K562 (cell line): ENCODE results near the gene PSMA5. TPM values are rescaled to one million over a fixed set of nuclear protein-coding genes. Genes with fewer than 3 reads are reported as not detected.

Source experiments
- ATAC-seq: fragments of 200-7000 bp; cut with Tn5 transposase; 3 replicates; pipeline ENCODE4 v1.9.1; 2020; ENCODE audit warnings: moderate library complexity
- BruUV-seq: library from RNA; stranded (reverse); fragments of 400-500 nt; replicated peaks from 2 replicates; lab custom pipeline; 2021; lab: Mats Ljungman, UMichigan
- CTCF ChIA-PET: fragments of 300-600 bp; formaldehyde crosslinking; extraction: SDS; loops from one replicate; lab custom pipeline; 2021; ENCODE audit warnings: low intra/inter-chr PET ratio; lab: Yijun Ruan, JAX
- POLR2A ChIA-PET: fragments of 300-600, 350-650 bp; sonication (Branson Sonifier 250); formaldehyde crosslinking; extraction: SDS; loops from one replicate; lab custom pipeline; 2021; ENCODE audit warnings: antibody characterized with exemption, inconsistent platforms; lab: Yijun Ruan, JAX
- DNase-seq, 4 experiments: peaks; one replicate each; pipeline versions ENCODE4 v3.0.0 to v3.0.0-alpha.2; 2011 to 2018; ENCODE audit warnings: low spot score in 3 of 4, mixed read lengths in 3 of 4; ENCODE audit errors: extremely low read depth in 1 of 4
- FAIRE-seq: peaks from 2 replicates; lab custom pipeline; 2011; peaks lifted over from hg19 to GRCh38; lab: Jason Lieb, UNC
- H2AFZ ChIP-seq: 2 replicates; pipeline ENCODE4 v1.6.0; 2011; ENCODE audit warnings: low read depth, low read length, control low read depth, inconsistent platforms
- H3K27ac ChIP-seq: fragments of 200-600 bp; 3 replicates; pipeline ENCODE4 v1.8.0; 2011; ENCODE audit warnings: low read depth, mild to moderate bottlenecking, control low read depth, inconsistent platforms, low read length, moderate library complexity, mixed read lengths; ENCODE audit errors: extremely low read depth
- H3K27me3 ChIP-seq, 2 experiments: fragments of 300-600 bp in 1 of 2; 2 replicates in 1 of 2; 3 replicates in 1 of 2; pipeline versions ENCODE4 v1.6.0 to v1.8.0; 2011; ENCODE audit warnings: inconsistent platforms in 2 of 2, low read length in 2 of 2, mild to moderate bottlenecking in 1 of 2, mixed read lengths in 1 of 2, moderate library complexity in 1 of 2; ENCODE audit not compliant: control insufficient read depth in 2 of 2, insufficient read depth in 2 of 2
- H3K36me3 ChIP-seq: fragments of 300-600 bp; 3 replicates; pipeline ENCODE4 v1.8.0; 2011; ENCODE audit warnings: mild to moderate bottlenecking, low read length, inconsistent platforms; ENCODE audit not compliant: control insufficient read depth, insufficient read depth
- H3K4me1 ChIP-seq, 2 experiments: fragments of 200-600 bp in 1 of 2; replicated peaks in 1 of 2; 2 replicates in 1 of 2; 3 replicates in 1 of 2; pipeline versions ENCODE4 v1.5.1 to v1.8.0; 2011; ENCODE audit warnings: inconsistent platforms in 2 of 2, low read length in 2 of 2, mild to moderate bottlenecking in 1 of 2, mixed read lengths in 1 of 2, moderate library complexity in 1 of 2; ENCODE audit not compliant: control insufficient read depth in 2 of 2, insufficient read depth in 2 of 2
- H3K4me2 ChIP-seq: 2 replicates; pipeline ENCODE4 v1.6.1; 2011; ENCODE audit warnings: low read length, control low read depth, inconsistent platforms, mixed read lengths; ENCODE audit not compliant: insufficient read depth
- H3K4me3 ChIP-seq: fragments of 200-600 bp; sonication (generic), shearing (Covaris generic); 2 replicates; pipeline ENCODE4 v1.5.1; 2016; ENCODE audit warnings: control low read depth, inconsistent platforms
- H3K79me2 ChIP-seq: fragments of 200-600 bp; 3 replicates; pipeline ENCODE4 v1.8.0; 2011; ENCODE audit warnings: low read length, inconsistent platforms; ENCODE audit not compliant: control insufficient read depth, insufficient read depth
- H3K9ac ChIP-seq, 2 experiments: 2 replicates each; pipeline versions ENCODE4 v1.6.0 to v1.6.1; 2011; ENCODE audit warnings: low read depth in 2 of 2, low read length in 2 of 2, control low read depth in 1 of 2, inconsistent platforms in 1 of 2, mild to moderate bottlenecking in 1 of 2, mixed read lengths in 1 of 2; ENCODE audit not compliant: insufficient read depth in 1 of 2
- H3K9me1 ChIP-seq: one replicate; pipeline ENCODE4 v1.6.0; 2011; ENCODE audit warnings: inconsistent platforms, mild to moderate bottlenecking, low read length, moderate library complexity; ENCODE audit not compliant: control insufficient read depth, insufficient read depth
- H3K9me3 ChIP-seq: replicated peaks from 2 replicates; pipeline ENCODE4 v1.5.1; 2011; ENCODE audit warnings: low read depth, low read length, inconsistent platforms; ENCODE audit not compliant: control insufficient read depth, insufficient read depth
- H4K20me1 ChIP-seq: replicated peaks from 2 replicates; pipeline ENCODE4 v1.6.1; 2011; ENCODE audit warnings: low read length, inconsistent platforms, mixed read lengths; ENCODE audit not compliant: control insufficient read depth, insufficient read depth
- ELK3 ChIP-seq: fragments of 450-650 bp; formaldehyde crosslinking; IDR thresholded peaks from 2 replicates; pipeline ENCODE4 v1.4.0; 2020; ENCODE audit warnings: mild to moderate bottlenecking
- PYGO2 ChIP-seq: fragments of 450-650 bp; IDR thresholded peaks from 2 replicates; pipeline ENCODE4 v1.6.1; 2016; ENCODE audit warnings: mild to moderate bottlenecking, missing genetic modification characterization, moderate library complexity, missing compliant biosample characterization
- RAD51 ChIP-seq: fragments of 450-650 bp; IDR thresholded peaks from 2 replicates; pipeline ENCODE4 v1.7.1; 2016; ENCODE audit warnings: low read depth, mild to moderate bottlenecking, borderline replicate concordance
- TRIM24 ChIP-seq, 2 experiments: fragments of 450-650 bp; IDR thresholded peaks; 2 replicates each; pipeline ENCODE4 v1.6.1; 2016
- TRIM28 ChIP-seq: fragments of 450-650 bp; IDR thresholded peaks from 2 replicates; pipeline ENCODE4 v1.6.1; 2017
- TSC22D4 ChIP-seq: fragments of 450-650 bp; IDR thresholded peaks from 2 replicates; pipeline ENCODE4 v1.6.1; 2016; ENCODE audit warnings: missing genetic modification characterization, missing biosample characterization, control low read depth
- WHSC1 ChIP-seq: IDR thresholded peaks from one replicate; pipeline ENCODE4 v1.6.1; 2012; ENCODE audit warnings: low read length, control low read depth, inconsistent platforms
- ZNF212 ChIP-seq: fragments of 450-650 bp; formaldehyde crosslinking; IDR thresholded peaks from 2 replicates; pipeline ENCODE4 v1.4.0; 2020; ENCODE audit warnings: mild to moderate bottlenecking
- WGBS: fragments of 100-300 bp; shearing (Covaris generic); methylation state at CpG from one replicate; pipeline ENCODE4 v1.1.6; 2016; ENCODE audit warnings: low coverage, mixed read lengths; ENCODE audit not compliant: insufficient coverage; ENCODE audit errors: missing lambda C conversion rate; 5-methylcytosine and 5-hydroxymethylcytosine counted together
- in situ Hi-C: fragments of 300-500 bp; cut with MboI; formaldehyde crosslinking; loops from 4 replicates; pipeline ENCODE4 v1.15.0; 2018; ENCODE audit warnings: inconsistent platforms, mixed read lengths
- intact Hi-C: fragments of 100-400 bp; cut with micrococcal nuclease; formaldehyde crosslinking; loops from 2 replicates; pipeline ENCODE4 v1.14.2; 2022
- polyA plus RNA-seq, 8 experiments: library from polyadenylated mRNA; depleted of rRNA in 4 of 8; stranded (reverse) in 5 of 8; unstranded in 3 of 8; fragments of >200 nt; fragmentation: Nextera tagmentation in 2 of 8; fragmentation: Illumina TruSeq in 1 of 8; extraction: Ambion mirVana in 2 of 8; extraction: Trizol in 1 of 8; gene quantifications; 2 replicates each; pipeline versions ENCODE4 v1.2.1 to v1.2.3, GENCODE V29; 2011 to 2014; ENCODE audit warnings: inconsistent platforms in 1 of 8, missing spikeins in 1 of 8
- total RNA-seq, 7 experiments: library from RNA; depleted of rRNA in 6 of 7; stranded (reverse); fragments of >200 nt in 6 of 7; fragmentation: Illumina TruSeq in 2 of 7; extraction: Trizol in 2 of 7; gene quantifications; 2 replicates each; pipeline versions ENCODE4 v1.2.1 to v1.2.3, GENCODE V29; 2011 to 2021; ENCODE audit warnings: low replicate concordance in 1 of 7
- TF ChIP-seq, protein P1 (sequence below): IDR thresholded peaks from 2 replicates; pipeline ENCODE4 v1.6.1; 2012; ENCODE audit warnings: low read depth, low read length, improper control_type of control experiment, borderline replicate concordance

Gene PSMA5
- total and polyA plus RNA-seq, 9 of the 15 experiments (the other 6 are each of a cell fraction or from before 2014, with no cell fraction given), result 82.6 to 542 (median 287) TPM

- TF ChIP-seq ELK3 (CRISPR knock-in tag) (no peak), RAD51 (no peak), ZNF212 (no peak), TSC22D4 (tag) (no peak), PYGO2 (tag) (no peak)
- TF ChIP-seq, protein P1, sequence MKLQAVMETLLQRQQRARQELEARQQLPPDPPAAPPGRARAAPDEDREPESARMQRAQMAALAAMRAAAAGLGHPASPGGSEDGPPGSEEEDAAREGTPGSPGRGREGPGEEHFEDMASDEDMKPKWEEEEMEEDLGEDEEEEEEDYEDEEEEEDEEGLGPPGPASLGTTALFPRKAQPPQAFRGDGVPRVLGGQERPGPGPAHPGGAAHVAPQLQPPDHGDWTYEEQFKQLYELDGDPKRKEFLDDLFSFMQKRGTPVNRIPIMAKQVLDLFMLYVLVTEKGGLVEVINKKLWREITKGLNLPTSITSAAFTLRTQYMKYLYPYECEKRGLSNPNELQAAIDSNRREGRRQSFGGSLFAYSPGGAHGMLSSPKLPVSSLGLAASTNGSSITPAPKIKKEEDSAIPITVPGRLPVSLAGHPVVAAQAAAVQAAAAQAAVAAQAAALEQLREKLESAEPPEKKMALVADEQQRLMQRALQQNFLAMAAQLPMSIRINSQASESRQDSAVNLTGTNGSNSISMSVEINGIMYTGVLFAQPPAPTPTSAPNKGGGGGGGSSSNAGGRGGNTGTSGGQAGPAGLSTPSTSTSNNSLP, result no peak
These were observed 71.3 kb downstream of the PSMA5 start (continued) for GRCh38 chr1:109354929-109355328.

DNA sequence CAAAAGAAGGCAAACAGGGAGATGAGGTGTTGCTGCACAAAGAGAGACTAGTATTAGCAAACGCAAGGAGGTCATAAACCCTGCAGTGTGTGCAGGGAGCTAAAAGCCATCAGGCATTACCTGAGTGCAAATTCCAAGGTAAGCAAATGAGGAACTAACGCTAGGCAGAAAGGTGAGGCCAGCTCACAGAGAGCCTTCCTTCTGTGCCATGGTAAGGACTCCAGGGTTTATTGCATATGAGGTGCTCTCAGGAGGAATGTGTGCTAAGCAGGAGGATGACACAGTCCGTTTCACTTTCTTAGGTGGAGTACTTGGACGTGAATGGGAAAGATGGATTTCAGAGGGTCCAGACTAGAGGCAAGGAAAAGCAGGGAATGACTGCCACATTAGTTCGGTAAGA, 74.8 kb downstream of the PSMA5 start:
- H2AFZ ChIP-seq, result no peak overlapping the region
- no peak overlapping the region for H3K4me2 ChIP-seq
- no peaks in the 10 kb centered on the region for H3K79me2 ChIP-seq
- H3K27ac ChIP-seq, result no peak overlapping the region; the same call in 2 of the 3 replicates
- peak; percentile 55 for TF ChIP-seq WHSC1
- TF ChIP-seq TRIM24 (IDR thresholded peaks at IDR 0.05), result no peak
- TF ChIP-seq TRIM28, result no peak
- in situ Hi-C loops (no loop called here), intact Hi-C loops (no loop called here)
- no peak overlapping the region for H3K9ac ChIP-seq
- WGBS, result 86% methylated on average over 5 of the region's 5 CpGs
- H3K27me3 ChIP-seq, result no peaks in the 10 kb centered on the region
- H3K9me3 ChIP-seq, result no peaks in the 10 kb centered on the region
- DNase-seq, result no peak
- no peak for FAIRE-seq
- BruUV-seq, result no TSS peak
- H3K4me1 ChIP-seq, result no peaks in the 10 kb centered on the region; a peak in 1 of 5 replicates
- H3K4me3 ChIP-seq, result no peak overlapping the region
- H3K9me1 ChIP-seq, result no peaks in the 10 kb centered on the region
- peaks cover 88% of the 10 kb centered on the region for H3K36me3 ChIP-seq
- no peaks in the 10 kb centered on the region for H4K20me1 ChIP-seq
- no peak for ATAC-seq
- ChIA-PET POLR2A (interaction anchor here (0.6 to 2.7 kb wide), 4 partner anchors 9 to 41 kb away, joined by 3 to 14 read pairs (median 6); no protein-coding TSS in a partner anchor), CTCF (no interaction called here)
